M059J (cell line): ENCODE data around the gene KRTAP10-1. TPM values are rescaled to one million over a fixed set of nuclear protein-coding genes. Genes with fewer than 3 reads are reported as not detected.

ENCODE experiments used
- DNase-seq: peaks from one replicate; pipeline ENCODE4 v3.0.0-alpha.2; 2012; ENCODE audit warnings: low read depth
- total RNA-seq: library from RNA; depleted of rRNA; stranded (reverse); fragments of >200 nt; shearing (Covaris generic); gene quantifications from 2 replicates; pipeline ENCODE4 v1.2.3, GENCODE V29; 2014

KRTAP10-1 gene
- total RNA-seq, 1 experiment from 2014 or later = not detected

- DNase-seq = no peak
Observed at GRCh38 chr21:44548922-44549321, 8.9 kb upstream of the KRTAP10-1 start.

GRCh38 chr21:44548381-44548780, 8.4 kb upstream of the KRTAP10-1 start:
- DNase-seq = no peak

- DNase-seq = no peak
Observed at GRCh38 chr21:44547656-44548331, 7.8 kb upstream of the KRTAP10-1 start.

- no peak for DNase-seq
Observed at GRCh38 chr21:44544566-44544965, 4.6 kb upstream of the KRTAP10-1 start.

- DNase-seq = no peak
Observed at GRCh38 chr21:44542716-44543115, 2.7 kb upstream of the KRTAP10-1 start.

GRCh38 chr21:44540741-44541288, 820 bp upstream of the KRTAP10-1 start:
- DNase-seq = no peak

GRCh38 chr21:44539046-44539445, 949 bp downstream of the KRTAP10-1 start:
- DNase-seq = no peak

GRCh38 chr21:44537930-44538911, 1.8 kb downstream of the KRTAP10-1 start:
- DNase-seq = no peak

- no peak for DNase-seq
Observed at GRCh38 chr21:44535963-44536362, 4.0 kb downstream of the KRTAP10-1 start.

GRCh38 chr21:44534688-44535087, 5.3 kb downstream of the KRTAP10-1 start:
- no peak for DNase-seq

GRCh38 chr21:44533891-44534627, 5.9 kb downstream of the KRTAP10-1 start:
- DNase-seq = no peak

GRCh38 chr21:44533121-44533890, 6.7 kb downstream of the KRTAP10-1 start:
- no peak for DNase-seq

- DNase-seq = no peak
Observed at GRCh38 chr21:44532712-44533111, 7.3 kb downstream of the KRTAP10-1 start.

- DNase-seq = no peak
Observed at GRCh38 chr21:44531606-44532564, 8.1 kb downstream of the KRTAP10-1 start.

- DNase-seq = no peak
Observed at GRCh38 chr21:44530903-44531605, 8.9 kb downstream of the KRTAP10-1 start.

GRCh38 chr21:44530221-44530902, 9.6 kb downstream of the KRTAP10-1 start:
- no peak for DNase-seq

- DNase-seq = no peak
Observed at GRCh38 chr21:44529503-44530125, 10.4 kb downstream of the KRTAP10-1 start.

GRCh38 chr21:44529011-44529421, 11.0 kb downstream of the KRTAP10-1 start:
- no peak for DNase-seq
